Neural cell (in vitro differentiated cells): ENCODE results near the gene CLDN2.
"Not testable (repeated sequence)": the region's sequence is repeated elsewhere in the genome, so short reads cannot be mapped to it uniquely, and the experiment has no call there.

ENCODE experiments used
- CTCF ChIP-seq: fragments of 450-650 bp; IDR thresholded peaks from 2 replicates; pipeline ENCODE4 v1.5.1; 2014; ENCODE audit warnings: antibody characterized with exemption, mild to moderate bottlenecking, moderate library complexity; ENCODE audit not compliant: poor library complexity, severe bottlenecking
- EP300 ChIP-seq: fragments of 450-650 bp; conservative IDR thresholded peaks from 2 replicates; pipeline ENCODE4 v1.6.1; 2014; ENCODE audit warnings: antibody characterized with exemption, mild to moderate bottlenecking, moderate library complexity; ENCODE audit not compliant: poor library complexity, severe bottlenecking
- EZH2 ChIP-seq: fragments of 200-600, 300-800 bp; shearing (Covaris generic), sonication (generic); IDR thresholded peaks from 2 replicates; pipeline ENCODE4 v1.6.1; 2014; ENCODE audit warnings: antibody characterized with exemption, low read length, borderline replicate concordance, mild to moderate bottlenecking; ENCODE audit not compliant: insufficient read depth, poor library complexity, severe bottlenecking
- MXI1 ChIP-seq: fragments of 450-650 bp; conservative IDR thresholded peaks from 2 replicates; pipeline ENCODE4 v1.6.1; 2014; ENCODE audit warnings: antibody characterized with exemption, mild to moderate bottlenecking; ENCODE audit not compliant: poor library complexity, severe bottlenecking
- POLR2AphosphoS5 ChIP-seq: IDR thresholded peaks from 2 replicates; pipeline ENCODE4 v1.6.1; 2012

GRCh38 chrX:106966547-106966946, 46.3 kb downstream of the CLDN2 start:
- TF ChIP-seq POLR2AphosphoS5, CTCF, EZH2, EP300, MXI1: not testable (repeated sequence)
